Fibroblast of mammary gland (primary cell): Measurements from ENCODE around the gene SLC39A11.
"Not testable (repeated sequence)": the region's sequence is repeated elsewhere in the genome, so short reads cannot be mapped to it uniquely, and the experiment has no call there.

Experiments
- DNase-seq: peaks from one replicate; pipeline ENCODE4 v3.0.0-alpha.2; 2010; ENCODE audit warnings: low read depth
- H3K4me3 ChIP-seq: 2 replicates; pipeline ENCODE4 v1.5.1; 2011; ENCODE audit warnings: low read depth, mild to moderate bottlenecking, low read length, moderate library complexity; ENCODE audit not compliant: control insufficient read depth
- TF ChIP-seq, protein P1 (sequence below): conservative IDR thresholded peaks from 2 replicates; pipeline ENCODE4 v1.5.1; 2011; ENCODE audit warnings: low read depth, low read length, inconsistent platforms; ENCODE audit not compliant: control insufficient read depth, insufficient read depth

SLC39A11 gene

GRCh38 chr17:72772331-72772821 is 320.1 kb downstream of the SLC39A11 start:
- TF ChIP-seq, protein P1, sequence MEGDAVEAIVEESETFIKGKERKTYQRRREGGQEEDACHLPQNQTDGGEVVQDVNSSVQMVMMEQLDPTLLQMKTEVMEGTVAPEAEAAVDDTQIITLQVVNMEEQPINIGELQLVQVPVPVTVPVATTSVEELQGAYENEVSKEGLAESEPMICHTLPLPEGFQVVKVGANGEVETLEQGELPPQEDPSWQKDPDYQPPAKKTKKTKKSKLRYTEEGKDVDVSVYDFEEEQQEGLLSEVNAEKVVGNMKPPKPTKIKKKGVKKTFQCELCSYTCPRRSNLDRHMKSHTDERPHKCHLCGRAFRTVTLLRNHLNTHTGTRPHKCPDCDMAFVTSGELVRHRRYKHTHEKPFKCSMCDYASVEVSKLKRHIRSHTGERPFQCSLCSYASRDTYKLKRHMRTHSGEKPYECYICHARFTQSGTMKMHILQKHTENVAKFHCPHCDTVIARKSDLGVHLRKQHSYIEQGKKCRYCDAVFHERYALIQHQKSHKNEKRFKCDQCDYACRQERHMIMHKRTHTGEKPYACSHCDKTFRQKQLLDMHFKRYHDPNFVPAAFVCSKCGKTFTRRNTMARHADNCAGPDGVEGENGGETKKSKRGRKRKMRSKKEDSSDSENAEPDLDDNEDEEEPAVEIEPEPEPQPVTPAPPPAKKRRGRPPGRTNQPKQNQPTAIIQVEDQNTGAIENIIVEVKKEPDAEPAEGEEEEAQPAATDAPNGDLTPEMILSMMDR: no peak
- H3K4me3 ChIP-seq: no peak overlapping the region
- no peak for DNase-seq

GRCh38 chr17:72771734-72772133 is 320.8 kb downstream of the SLC39A11 start:
- DNase-seq: no peak
- no peak overlapping the region for H3K4me3 ChIP-seq
- TF ChIP-seq, protein P1: no peak

DNA sequence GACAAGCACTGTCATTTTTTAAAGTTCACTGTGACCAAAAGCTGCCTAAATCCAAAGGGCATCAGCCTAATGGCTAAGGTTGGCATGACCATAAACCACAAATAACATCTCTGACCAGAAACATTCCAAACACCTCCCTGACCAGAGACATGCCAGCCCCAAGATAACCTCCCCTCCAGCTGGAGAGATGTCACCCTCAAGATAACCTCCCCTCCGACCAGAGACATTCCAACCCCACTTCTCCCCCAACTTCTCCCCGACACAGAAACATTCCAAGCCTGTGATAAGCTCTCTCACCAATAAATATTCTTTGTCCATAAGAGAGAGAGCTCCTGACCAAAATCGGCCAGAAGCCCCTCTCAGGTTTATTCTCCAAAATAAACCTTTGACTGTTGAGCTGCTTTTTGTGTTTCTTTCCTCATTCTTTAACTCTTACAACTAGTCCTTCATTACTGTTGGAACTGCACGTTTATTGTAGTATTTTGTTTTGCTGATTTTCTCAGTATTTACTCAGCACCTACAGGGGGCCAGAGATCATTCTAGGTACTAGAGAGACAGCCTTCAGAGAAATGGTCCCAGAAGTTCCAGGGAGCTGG is 325.6 kb downstream of the SLC39A11 start:
- TF ChIP-seq, protein P1: no peak
- no peak for DNase-seq
- no peak overlapping the region for H3K4me3 ChIP-seq

DNA sequence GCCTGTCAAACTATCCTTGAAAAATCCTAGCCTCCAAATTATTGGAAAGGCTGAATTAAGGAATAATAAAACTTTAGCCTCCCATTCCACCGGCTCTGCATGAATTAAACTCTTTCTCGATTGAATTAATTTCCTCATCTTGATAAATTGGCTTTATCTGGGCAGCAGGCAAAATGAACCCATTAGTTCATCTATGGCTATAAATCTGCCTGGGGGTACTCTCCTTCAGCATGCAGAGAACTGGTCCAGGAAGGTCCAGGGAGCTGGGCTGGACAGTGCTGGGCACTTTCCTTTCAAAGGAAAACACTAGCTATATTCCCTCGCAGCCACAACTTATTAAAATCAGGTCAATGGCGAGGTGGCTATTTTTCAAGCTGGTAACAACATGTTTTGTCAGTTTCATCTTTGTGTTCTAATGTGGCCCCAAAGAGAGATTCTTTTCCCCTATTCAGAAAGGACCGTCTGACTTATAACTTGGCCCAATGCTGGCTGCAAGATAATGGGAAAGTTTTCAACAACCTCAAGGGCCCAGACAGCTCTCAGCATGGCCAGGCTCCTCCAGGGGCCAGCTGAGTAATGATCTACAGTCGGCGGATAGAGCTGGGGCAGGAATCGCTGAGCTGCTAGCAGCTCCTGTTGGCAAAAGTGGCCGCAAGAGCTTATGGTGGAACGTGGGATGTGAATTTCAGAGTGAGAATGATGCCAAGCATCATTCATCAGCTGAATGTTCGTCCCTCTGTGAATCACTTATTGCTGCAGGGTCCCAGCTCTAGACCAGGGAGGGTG is 326.9 kb downstream of the SLC39A11 start:
- TF ChIP-seq, protein P1: no peak

GRCh38 chr17:72764632-72765041 is 327.9 kb downstream of the SLC39A11 start:
- peak; percentile 61 for DNase-seq
- H3K4me3 ChIP-seq: no peak overlapping the region
- TF ChIP-seq, protein P1: no peak

More for the DNA sequence above, 326.9 kb downstream of the SLC39A11 start:
- DNase-seq: no peak
- H3K4me3 ChIP-seq: no peak overlapping the region

DNA sequence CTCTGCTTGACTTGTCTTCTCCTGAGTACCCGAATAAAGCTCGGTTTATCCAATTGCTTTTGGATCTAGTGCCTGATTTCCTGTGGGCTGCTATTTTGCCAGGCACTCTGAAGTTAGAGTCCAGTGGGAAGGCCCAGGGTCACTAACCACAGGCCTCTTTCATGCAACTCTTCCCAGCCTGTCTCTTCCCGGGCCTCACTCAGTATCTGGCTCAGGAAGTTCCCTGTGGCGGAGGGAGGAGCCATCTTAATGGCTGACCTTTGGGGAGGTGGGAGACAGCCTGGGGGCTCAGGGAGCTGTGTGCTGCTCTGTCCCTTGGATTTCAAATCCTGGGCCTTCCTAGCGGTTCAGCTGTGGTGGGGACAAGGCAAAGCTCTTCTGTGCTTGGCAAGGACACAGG is 328.5 kb downstream of the SLC39A11 start:
- no peak overlapping the region for H3K4me3 ChIP-seq
- DNase-seq: no peak
- TF ChIP-seq, protein P1: no peak

DNA sequence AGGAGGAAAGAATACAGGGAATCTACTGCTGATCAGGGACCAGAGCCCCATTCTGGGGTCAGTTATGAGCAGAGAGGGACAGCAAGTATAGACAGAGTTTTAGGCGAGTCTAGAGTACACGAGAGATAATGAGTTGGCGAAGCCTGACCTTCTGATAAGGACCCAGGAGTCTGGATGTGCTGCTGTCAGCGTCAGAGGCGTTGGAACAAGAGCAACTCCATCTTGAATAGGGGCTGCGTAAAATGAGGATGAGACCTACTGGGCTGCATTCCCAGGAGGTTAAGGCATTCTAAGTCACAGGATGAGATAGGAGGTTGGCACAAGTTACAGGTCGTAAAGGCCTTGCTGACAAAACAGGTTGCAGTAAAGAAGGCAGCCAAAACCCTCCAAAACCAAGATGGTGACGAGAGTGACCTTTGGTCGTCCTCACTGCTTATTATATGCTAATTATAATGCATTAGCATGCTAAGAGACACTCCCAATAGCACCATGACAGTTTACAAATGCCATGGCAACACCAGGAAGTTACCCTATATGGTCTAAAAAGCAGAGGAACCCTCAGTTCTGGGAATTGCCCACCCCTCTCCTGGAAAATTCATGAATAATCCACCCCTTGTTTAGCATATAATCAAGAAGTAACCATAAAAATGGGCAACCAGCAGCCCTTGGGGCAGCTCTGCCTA is 330.5 kb downstream of the SLC39A11 start:
- H3K4me3 ChIP-seq, DNase-seq: not testable (repeated sequence)
